PC-3 (cell line): ENCODE data around the gene CSH2. TPM values are rescaled to one million over a fixed set of nuclear protein-coding genes. Genes with fewer than 3 reads are reported as not detected.

Experiments used
- ATAC-seq: fragments of 200-7000 bp; cut with Tn5 transposase; 2 replicates; pipeline ENCODE4 v1.9.1; 2020; ENCODE audit warnings: mild to moderate bottlenecking, moderate library complexity
- BruUV-seq: library from RNA; stranded (reverse); fragments of 400-500 nt; replicated peaks from 2 replicates; lab custom pipeline; 2021; lab: Mats Ljungman, UMichigan
- CTCF ChIA-PET: fragments of 300-600 bp; sonication (Branson Sonifier 250); formaldehyde crosslinking; loops from one replicate; lab custom pipeline; 2022; ENCODE audit warnings: antibody characterized with exemption; lab: Charles Lee
- POLR2A ChIA-PET: fragments of 300-600 bp; sonication (Branson Sonifier 250); formaldehyde crosslinking; loops from one replicate; lab custom pipeline; 2022; ENCODE audit warnings: antibody characterized with exemption; ENCODE audit not compliant: unreplicated experiment; lab: Charles Lee
- DNase-seq: peaks from one replicate; pipeline ENCODE4 v3.0.0-alpha.2; 2015
- H2AFZ ChIP-seq: fragments of 300-600 bp; sonication (generic); 2 replicates; pipeline ENCODE4 v1.6.0; 2016; ENCODE audit warnings: antibody characterized with exemption, low read length
- H3F3A ChIP-seq: fragments of 300-600 bp; sonication (generic); one replicate; pipeline ENCODE4 v1.6.0; 2017; ENCODE audit warnings: antibody characterized with exemption, low read length, control low read depth, mild to moderate bottlenecking; ENCODE audit not compliant: unreplicated experiment
- H3K27ac ChIP-seq: fragments of 300-600 bp; sonication (generic); 2 replicates; pipeline ENCODE4 v1.5.1; 2016; ENCODE audit warnings: mild to moderate bottlenecking, low read length
- H3K27me3 ChIP-seq: fragments of 300-600 bp; sonication (generic); 2 replicates; pipeline ENCODE4 v1.6.1; 2016; ENCODE audit warnings: low read length, mixed read lengths
- H3K36me3 ChIP-seq: fragments of 300-600 bp; sonication (generic); 2 replicates; pipeline ENCODE4 v1.6.1; 2016; ENCODE audit warnings: low read depth, mixed run types, low read length, mixed read lengths
- H3K4me1 ChIP-seq: fragments of 300-600 bp; sonication (generic); 2 replicates; pipeline ENCODE4 v1.5.1; 2016; ENCODE audit warnings: low read length; ENCODE audit not compliant: insufficient read depth
- H3K4me2 ChIP-seq: fragments of 300-600 bp; sonication (generic); 2 replicates; pipeline ENCODE4 v1.6.0; 2016; ENCODE audit warnings: low read length
- H3K4me3 ChIP-seq: fragments of 300-600 bp; sonication (generic); 2 replicates; pipeline ENCODE4 v1.5.1; 2016; ENCODE audit warnings: mild to moderate bottlenecking, low read length, mixed read lengths
- H3K79me2 ChIP-seq: fragments of 300-600 bp; sonication (generic); 2 replicates; pipeline ENCODE4 v1.6.1; 2017; ENCODE audit warnings: low read length, mixed read lengths
- H3K9ac ChIP-seq: fragments of 300-600 bp; sonication (generic); 2 replicates; pipeline ENCODE4 v1.6.0; 2016; ENCODE audit warnings: mild to moderate bottlenecking, low read length
- H3K9me2 ChIP-seq: fragments of 300-600 bp; sonication (generic); replicated peaks from 2 replicates; pipeline ENCODE4 v1.6.1; 2016; ENCODE audit warnings: mixed run types, low read length, mixed read lengths
- H3K9me3 ChIP-seq: fragments of 300-600 bp; sonication (generic); 2 replicates; pipeline ENCODE4 v1.6.1; 2016; ENCODE audit warnings: low read length, mixed read lengths
- H4K20me1 ChIP-seq: fragments of 300-600 bp; sonication (generic); 2 replicates; pipeline ENCODE4 v1.6.1; 2016; ENCODE audit warnings: low read length, mixed read lengths
- EZH2 ChIP-seq: fragments of 300-600 bp; sonication (generic); IDR thresholded peaks from one replicate; pipeline ENCODE4 v1.6.1; 2017; ENCODE audit warnings: antibody characterized with exemption, mild to moderate bottlenecking, low read length; ENCODE audit not compliant: unreplicated experiment
- EZH2phosphoT487 ChIP-seq: fragments of 300-600 bp; sonication (generic); IDR thresholded peaks from 2 replicates; pipeline ENCODE4 v1.6.1; 2018; ENCODE audit warnings: mild to moderate bottlenecking, antibody characterized with exemption, low read length, borderline replicate concordance
- intact Hi-C: fragments of 100-400 bp; cut with micrococcal nuclease; formaldehyde crosslinking; loops from 2 replicates; pipeline ENCODE4 v1.9.0; 2023
- total RNA-seq: library from RNA; depleted of rRNA; stranded (reverse); fragments of >200 nt; gene quantifications from 2 replicates; pipeline ENCODE4 v1.2.3, GENCODE V29; 2014
- TF ChIP-seq, protein P1 (sequence below): fragments of 300-600 bp; sonication (generic); conservative IDR thresholded peaks from 2 replicates; pipeline ENCODE4 v1.5.1; 2017; ENCODE audit warnings: antibody characterized with exemption, low read depth, mild to moderate bottlenecking, low read length

The CSH2 gene
- total RNA-seq, 1 experiment from 2014 or later, result not detected

GRCh38 chr17:63914471-63914870, 41.0 kb upstream of the CSH2 start:
- no peaks in the 10 kb centered on the region for H3K4me1 ChIP-seq
- no peaks in the 10 kb centered on the region for H3K79me2 ChIP-seq
- intact Hi-C loops, result loop anchor here (10.0 kb wide), 1 partner anchor 370 kb away; no protein-coding TSS in a partner anchor
- TF ChIP-seq EZH2phosphoT487 (no peak), EZH2 (no peak)
- TF ChIP-seq, protein P1, sequence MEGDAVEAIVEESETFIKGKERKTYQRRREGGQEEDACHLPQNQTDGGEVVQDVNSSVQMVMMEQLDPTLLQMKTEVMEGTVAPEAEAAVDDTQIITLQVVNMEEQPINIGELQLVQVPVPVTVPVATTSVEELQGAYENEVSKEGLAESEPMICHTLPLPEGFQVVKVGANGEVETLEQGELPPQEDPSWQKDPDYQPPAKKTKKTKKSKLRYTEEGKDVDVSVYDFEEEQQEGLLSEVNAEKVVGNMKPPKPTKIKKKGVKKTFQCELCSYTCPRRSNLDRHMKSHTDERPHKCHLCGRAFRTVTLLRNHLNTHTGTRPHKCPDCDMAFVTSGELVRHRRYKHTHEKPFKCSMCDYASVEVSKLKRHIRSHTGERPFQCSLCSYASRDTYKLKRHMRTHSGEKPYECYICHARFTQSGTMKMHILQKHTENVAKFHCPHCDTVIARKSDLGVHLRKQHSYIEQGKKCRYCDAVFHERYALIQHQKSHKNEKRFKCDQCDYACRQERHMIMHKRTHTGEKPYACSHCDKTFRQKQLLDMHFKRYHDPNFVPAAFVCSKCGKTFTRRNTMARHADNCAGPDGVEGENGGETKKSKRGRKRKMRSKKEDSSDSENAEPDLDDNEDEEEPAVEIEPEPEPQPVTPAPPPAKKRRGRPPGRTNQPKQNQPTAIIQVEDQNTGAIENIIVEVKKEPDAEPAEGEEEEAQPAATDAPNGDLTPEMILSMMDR, result no peak
- H3K9me2 ChIP-seq, result no peaks in the 10 kb centered on the region
- H3K9me3 ChIP-seq, result no peaks in the 10 kb centered on the region
- POLR2A ChIA-PET, result no interaction called here
- no peak overlapping the region for H2AFZ ChIP-seq
- H3K27ac ChIP-seq, result no peak overlapping the region
- H3K9ac ChIP-seq, result no peak overlapping the region
- H3K36me3 ChIP-seq, result no peaks in the 10 kb centered on the region
- H3F3A ChIP-seq, result no peaks in the 10 kb centered on the region
- CTCF ChIA-PET, result no interaction called here
- H3K27me3 ChIP-seq, result peaks cover 14% of the 10 kb centered on the region; the same call in 1 of the 2 replicates
- DNase-seq (no peak), ATAC-seq (no peak)
- no TSS peak for BruUV-seq
- H3K4me2 ChIP-seq, result no peak overlapping the region
- no peaks in the 10 kb centered on the region for H4K20me1 ChIP-seq
- no peak overlapping the region for H3K4me3 ChIP-seq

- Histone ChIP-seq H3K4me3 (no peak overlapping the region), H3K9me3 (no peaks in the 10 kb centered on the region), H3K9me2 (no peaks in the 10 kb centered on the region), H3K27ac (no peak overlapping the region), H3K4me2 (no peak overlapping the region), H3K36me3 (no peaks in the 10 kb centered on the region), H4K20me1 (no peaks in the 10 kb centered on the region), H2AFZ (no peak overlapping the region), H3K79me2 (no peaks in the 10 kb centered on the region), H3K4me1 (no peaks in the 10 kb centered on the region), H3K27me3 (peaks cover 16% of the 10 kb centered on the region), H3F3A (no peaks in the 10 kb centered on the region), H3K9ac (no peak overlapping the region)
- POLR2A ChIA-PET, result interaction anchor here (0.6 kb wide), 1 partner anchor 338 kb away, joined by 3 read pairs; no protein-coding TSS in a partner anchor
- intact Hi-C loops, result loop anchor here (10.0 kb wide), 1 partner anchor 373 kb away; no protein-coding TSS in a partner anchor
- TF ChIP-seq, protein P1, result peak; percentile 60
- TF ChIP-seq EZH2, result no peak
- DNase-seq (peak; percentile 71), ATAC-seq (peak; percentile 60)
- BruUV-seq, result no TSS peak
- CTCF ChIA-PET, result interaction anchor here (0.6 to 1.4 kb wide), 3 partner anchors 68 to 222 kb away, joined by 3 to 8 read pairs (median 4); no protein-coding TSS in a partner anchor
These were observed 38.2 kb upstream of the CSH2 start for GRCh38 chr17:63911657-63912100.

DNA sequence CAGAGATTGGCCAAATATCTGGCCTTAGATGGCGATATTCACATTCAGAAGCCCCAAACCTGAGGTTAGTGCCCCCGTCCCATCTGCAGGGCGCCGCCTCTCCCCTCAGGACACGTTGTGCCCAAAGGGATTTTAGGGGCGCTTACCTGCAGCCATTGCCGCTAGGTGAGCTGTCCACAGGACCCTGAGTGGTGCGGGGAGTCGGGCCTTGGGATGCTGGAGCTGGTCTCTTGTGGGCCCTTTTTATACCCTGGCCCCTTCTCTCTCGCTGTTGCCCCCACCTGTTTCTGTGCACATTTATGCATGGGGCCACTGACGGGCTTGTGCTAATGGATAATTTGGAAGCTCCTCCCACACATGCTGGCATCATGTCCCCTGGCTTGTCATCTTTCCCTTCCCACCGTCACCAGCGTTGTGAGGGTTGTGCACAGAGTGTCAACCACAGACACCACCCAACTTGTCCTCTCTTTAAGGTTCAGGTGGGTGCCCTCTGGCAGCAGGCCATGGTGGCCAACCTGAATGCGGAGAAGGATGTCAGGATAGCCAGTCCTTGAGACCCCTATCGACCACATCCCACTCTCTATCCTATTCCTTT, 37.7 kb upstream of the CSH2 start, which contains the start of gene CSHL1:
Gene CSHL1 (minus strand): TSS at position 218 of the 595 bp plus-strand sequence. CDS start 62 bp downstream, at position 156.
- H3K27me3 ChIP-seq, result peaks cover 16% of the 10 kb centered on the region
- H2AFZ ChIP-seq, result no peak within 1 kb of the TSS
- H3K36me3 ChIP-seq, result no peaks in the 10 kb centered on the region
- no peak within 1 kb of the TSS for H3K4me2 ChIP-seq
- ATAC-seq, result no peak
- CTCF ChIA-PET, result interaction anchor here (0.6 to 1.4 kb wide), 3 partner anchors 69 to 223 kb away, joined by 3 to 8 read pairs (median 4); no protein-coding TSS in a partner anchor
- no peak within 1 kb of the TSS for H3K4me3 ChIP-seq
- H3K4me1 ChIP-seq, result no peaks in the 10 kb centered on the region
- no peaks in the 10 kb centered on the region for H4K20me1 ChIP-seq
- no TSS peak for BruUV-seq
- H3K9ac ChIP-seq, result no peak within 1 kb of the TSS
- H3K9me3 ChIP-seq, result no peaks in the 10 kb centered on the region
- no peak for DNase-seq
- intact Hi-C loops, result loop anchor here (10.0 kb wide), 1 partner anchor 374 kb away; no protein-coding TSS in a partner anchor
- H3K79me2 ChIP-seq, result no peaks in the 10 kb centered on the region
- TF ChIP-seq EZH2phosphoT487 (no peak), EZH2 (no peak)
- TF ChIP-seq, protein P1, result no peak
- no peaks in the 10 kb centered on the region for H3F3A ChIP-seq
- H3K9me2 ChIP-seq, result no peaks in the 10 kb centered on the region
- no peak within 1 kb of the TSS for H3K27ac ChIP-seq
- POLR2A ChIA-PET, result no interaction called here
